ENCODE data around the gene SCN3B.

The SCN3B gene

GRCh38 chr11:123692961-123693360 lies 38.5 kb upstream of the SCN3B start:
- H4K8ac ChIP-seq (ENCODE audit: low read depth, low read length), result no peak overlapping the region
- no peak overlapping the region for H2AFZ ChIP-seq (ENCODE audit: low read length)
- H3K36me3 ChIP-seq (replicated peaks in 1 of 2; ENCODE audit: control insufficient read depth in 2 of 2, insufficient read depth in 2 of 2, low read length in 2 of 2), result no peaks in the 10 kb centered on the region
- no peak overlapping the region for H3K14ac ChIP-seq (ENCODE audit: low read length)
- no peak overlapping the region for H3K4ac ChIP-seq (ENCODE audit: low read length)
- no peak overlapping the region for H2BK12ac ChIP-seq (ENCODE audit: low read length)
- H4K91ac ChIP-seq (ENCODE audit: low read depth, low read length, poor library complexity), result no peak overlapping the region
- H3K18ac ChIP-seq (ENCODE audit: low read length), result no peak overlapping the region
- H3K9ac ChIP-seq (ENCODE audit: low read depth, low read length, poor library complexity), result no peak overlapping the region
- no peak overlapping the region for H3K4me3 ChIP-seq (ENCODE audit: low read length in 2 of 2)
- H3K23ac ChIP-seq (ENCODE audit: low read depth, low read length, poor library complexity), result no peak overlapping the region
- no peak overlapping the region for H3K27ac ChIP-seq (replicated peaks; ENCODE audit: low read length)
- H3K4me1 ChIP-seq (ENCODE audit: control insufficient read depth in 2 of 2, insufficient read depth in 1 of 2, low read depth in 1 of 2, low read length in 2 of 2), result no peaks in the 10 kb centered on the region
- no peak overlapping the region for H2BK5ac ChIP-seq (ENCODE audit: low read length)
- no peak overlapping the region for H3K4me2 ChIP-seq (ENCODE audit: insufficient read depth, low read length, poor library complexity, severe bottlenecking)
- no peak overlapping the region for H2BK15ac ChIP-seq (ENCODE audit: low read length)
- H3K27me3 ChIP-seq (ENCODE audit: control insufficient read depth in 3 of 3, insufficient read depth in 3 of 3, low read depth in 1 of 3, low read length in 3 of 3), result peaks cover 0 to 29% (median 0%) of the 10 kb centered on the region in 3 experiments
- H3K9me3 ChIP-seq (replicated peaks in 1 of 2; ENCODE audit: control insufficient read depth in 2 of 2, insufficient read depth in 1 of 2, low read depth in 1 of 2, low read length in 2 of 2), result no peaks in the 10 kb centered on the region
- H2AK5ac ChIP-seq (ENCODE audit: low read depth, low read length), result no peak overlapping the region
- no peaks in the 10 kb centered on the region for H3K79me1 ChIP-seq (ENCODE audit: low read depth, low read length)
- DNase-seq (ENCODE audit: low spot score), result no peak
- no peak overlapping the region for H2BK120ac ChIP-seq (ENCODE audit: low read depth, low read length)

DNA sequence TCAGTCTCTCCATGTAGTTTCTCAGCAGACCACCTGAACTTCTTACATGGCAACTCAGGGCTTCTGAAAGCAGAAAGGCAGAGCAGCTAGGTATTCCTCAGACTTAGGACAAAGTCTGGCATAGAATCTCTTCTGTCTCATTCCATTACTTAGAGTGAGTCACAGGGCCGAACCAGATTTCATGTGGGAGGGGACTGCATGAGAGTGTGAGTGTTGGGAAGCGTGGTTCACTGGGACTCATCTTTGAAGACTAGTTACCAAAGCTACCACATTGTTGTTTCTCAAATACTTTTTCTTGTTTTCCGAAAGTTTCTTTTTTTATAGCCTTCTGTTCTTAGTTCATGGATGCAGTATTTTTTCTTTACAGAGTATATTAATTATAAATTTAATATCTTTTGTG lies 36.1 kb upstream of the SCN3B start:
- no peak overlapping the region for H3K27ac ChIP-seq (replicated peaks; ENCODE audit: low read length)
- H2BK120ac ChIP-seq (ENCODE audit: low read depth, low read length), result no peak overlapping the region
- H2AK5ac ChIP-seq (ENCODE audit: low read depth, low read length), result no peak overlapping the region
- no peak overlapping the region for H3K4ac ChIP-seq (ENCODE audit: low read length)
- H2BK15ac ChIP-seq (ENCODE audit: low read length), result no peak overlapping the region
- H3K9me3 ChIP-seq (replicated peaks in 1 of 2; ENCODE audit: control insufficient read depth in 2 of 2, insufficient read depth in 1 of 2, low read depth in 1 of 2, low read length in 2 of 2), result no peaks in the 10 kb centered on the region
- no peak overlapping the region for H4K91ac ChIP-seq (ENCODE audit: low read depth, low read length, poor library complexity)
- no peak overlapping the region for H3K23ac ChIP-seq (ENCODE audit: low read depth, low read length, poor library complexity)
- WGBS, 2 donors (ENCODE audit: extremely low coverage in 2 of 2, insufficient read length in 2 of 2, insufficient replicate concordance in 1 of 2), result no CpG with 5 or more reads among the region's 3 CpGs
- H3K18ac ChIP-seq (ENCODE audit: low read length), result no peak overlapping the region
- no peak for DNase-seq (ENCODE audit: low spot score)
- H3K36me3 ChIP-seq (replicated peaks in 1 of 2; ENCODE audit: control insufficient read depth in 2 of 2, insufficient read depth in 2 of 2, low read length in 2 of 2), result no peaks in the 10 kb centered on the region
- H3K4me3 ChIP-seq (ENCODE audit: low read length in 2 of 2), result no peak overlapping the region
- no peak overlapping the region for H2BK12ac ChIP-seq (ENCODE audit: low read length)
- no peak overlapping the region for H2AFZ ChIP-seq (ENCODE audit: low read length)
- no peaks in the 10 kb centered on the region for H3K4me1 ChIP-seq (ENCODE audit: control insufficient read depth in 2 of 2, insufficient read depth in 1 of 2, low read depth in 1 of 2, low read length in 2 of 2)
- no peak overlapping the region for H3K9ac ChIP-seq (ENCODE audit: low read depth, low read length, poor library complexity)
- H4K8ac ChIP-seq (ENCODE audit: low read depth, low read length), result no peak overlapping the region
- H3K79me1 ChIP-seq (ENCODE audit: low read depth, low read length), result no peaks in the 10 kb centered on the region
- no peak overlapping the region for H3K14ac ChIP-seq (ENCODE audit: low read length)
- no peak overlapping the region for H2BK5ac ChIP-seq (ENCODE audit: low read length)
- H3K4me2 ChIP-seq (ENCODE audit: insufficient read depth, low read length, poor library complexity, severe bottlenecking), result no peak overlapping the region
- H3K27me3 ChIP-seq (ENCODE audit: control insufficient read depth in 3 of 3, insufficient read depth in 3 of 3, low read depth in 1 of 3, low read length in 3 of 3), result peaks cover 0 to 40% (median 0%) of the 10 kb centered on the region in 3 experiments

DNA sequence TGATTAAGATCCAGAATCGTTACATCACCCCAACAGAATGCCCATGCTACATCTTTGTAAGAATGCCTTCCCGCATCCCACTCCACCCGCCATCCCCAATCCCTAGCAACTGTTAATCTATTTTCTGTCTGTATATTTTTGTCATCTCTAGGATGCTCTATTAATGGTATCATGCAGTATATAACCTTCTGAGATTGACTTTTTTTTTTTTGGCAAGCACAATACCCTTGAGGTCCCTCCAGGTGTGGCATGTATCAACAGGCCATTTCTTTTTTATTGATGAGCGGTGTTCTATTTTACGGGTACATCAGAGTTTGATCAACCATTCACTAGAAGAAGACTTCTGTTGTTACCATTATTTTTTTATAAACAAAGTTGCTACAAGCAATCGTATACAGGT lies 30.2 kb upstream of the SCN3B start:
- no CpG with 5 or more reads among the region's 6 CpGs for WGBS, 2 donors (ENCODE audit: extremely low coverage in 2 of 2, insufficient read length in 2 of 2, insufficient replicate concordance in 1 of 2)
- Histone ChIP-seq H3K27ac (replicated peaks; ENCODE audit: low read length) (no peak overlapping the region), H3K4me3 (ENCODE audit: low read length in 2 of 2) (no peak overlapping the region)

DNA sequence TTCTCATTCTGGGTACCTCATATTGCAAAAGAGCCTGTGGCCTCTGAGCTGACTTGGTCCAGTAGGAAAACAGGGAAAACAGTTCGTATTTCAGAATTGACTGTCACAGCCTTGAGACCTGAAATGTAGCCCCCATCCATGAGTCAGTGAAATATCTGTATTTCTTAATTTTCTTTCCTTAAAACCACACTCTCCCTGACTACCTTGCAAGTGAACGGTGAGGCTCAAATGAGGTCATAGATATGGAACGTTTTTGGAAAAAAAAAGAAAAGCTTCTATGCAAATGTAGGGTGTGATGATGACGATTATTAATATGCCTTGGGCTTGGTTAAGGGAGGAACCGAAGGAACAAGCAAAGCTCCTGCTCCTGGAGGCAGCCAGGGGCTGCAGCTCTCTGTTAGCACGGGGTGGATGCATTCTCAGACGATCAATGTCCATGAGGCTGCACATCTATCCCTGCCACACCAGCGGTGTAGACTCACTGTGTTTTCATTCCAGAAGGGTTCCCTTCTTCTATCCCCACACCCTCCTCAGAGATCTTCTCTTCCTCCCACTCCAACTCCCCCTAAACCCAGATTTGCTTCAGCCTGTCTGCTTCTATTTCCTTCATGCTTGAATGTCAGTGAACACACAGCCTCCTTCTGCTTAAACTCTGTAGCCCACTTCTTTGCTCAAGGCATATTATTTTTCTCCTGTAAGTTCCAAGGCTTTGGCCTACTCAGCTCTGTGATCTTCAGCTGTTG lies 29.2 kb upstream of the SCN3B start:
- no peak overlapping the region for H2BK12ac ChIP-seq (ENCODE audit: low read length)
- peaks cover 2 to 4% of the 10 kb centered on the region in 2 donors for H3K4me1 ChIP-seq (ENCODE audit: control insufficient read depth in 2 of 2, insufficient read depth in 1 of 2, low read depth in 1 of 2, low read length in 2 of 2)
- H3K4ac ChIP-seq (ENCODE audit: low read length), result no peak overlapping the region
- WGBS, 2 donors (ENCODE audit: extremely low coverage in 2 of 2, insufficient read length in 2 of 2, insufficient replicate concordance in 1 of 2), result no CpG with 5 or more reads among the region's 8 CpGs
- no peak overlapping the region for H2BK15ac ChIP-seq (ENCODE audit: low read length)
- no peak overlapping the region for H3K9ac ChIP-seq (ENCODE audit: low read depth, low read length, poor library complexity)
- H3K4me3 ChIP-seq (ENCODE audit: low read length in 2 of 2), result no peak overlapping the region
- H2AFZ ChIP-seq (ENCODE audit: low read length), result no peak overlapping the region
- H2BK120ac ChIP-seq (ENCODE audit: low read depth, low read length), result no peak overlapping the region
- DNase-seq (ENCODE audit: low spot score), result no peak
- H3K79me1 ChIP-seq (ENCODE audit: low read depth, low read length), result no peaks in the 10 kb centered on the region
- no peak overlapping the region for H3K23ac ChIP-seq (ENCODE audit: low read depth, low read length, poor library complexity)
- H3K14ac ChIP-seq (ENCODE audit: low read length), result no peak overlapping the region
- no peaks in the 10 kb centered on the region for H3K9me3 ChIP-seq (replicated peaks in 1 of 2; ENCODE audit: control insufficient read depth in 2 of 2, insufficient read depth in 1 of 2, low read depth in 1 of 2, low read length in 2 of 2)
- H3K4me2 ChIP-seq (ENCODE audit: insufficient read depth, low read length, poor library complexity, severe bottlenecking), result no peak overlapping the region
- H3K27me3 ChIP-seq (ENCODE audit: control insufficient read depth in 3 of 3, insufficient read depth in 3 of 3, low read depth in 1 of 3, low read length in 3 of 3), result peaks cover 0 to 26% (median 0%) of the 10 kb centered on the region in 3 experiments
- H3K27ac ChIP-seq (replicated peaks; ENCODE audit: low read length), result no peak overlapping the region
- H4K91ac ChIP-seq (ENCODE audit: low read depth, low read length, poor library complexity), result no peak overlapping the region
- H3K36me3 ChIP-seq (replicated peaks in 1 of 2; ENCODE audit: control insufficient read depth in 2 of 2, insufficient read depth in 2 of 2, low read length in 2 of 2), result no peaks in the 10 kb centered on the region
- H3K18ac ChIP-seq (ENCODE audit: low read length), result peak overlapping the region; percentile 57
- H2BK5ac ChIP-seq (ENCODE audit: low read length), result no peak overlapping the region
- no peak overlapping the region for H4K8ac ChIP-seq (ENCODE audit: low read depth, low read length)
- no peak overlapping the region for H2AK5ac ChIP-seq (ENCODE audit: low read depth, low read length)

More for the DNA sequence above, 30.2 kb upstream of the SCN3B start:
- no peak overlapping the region for H2AK5ac ChIP-seq (ENCODE audit: low read depth, low read length)
- H3K23ac ChIP-seq (ENCODE audit: low read depth, low read length, poor library complexity), result no peak overlapping the region
- H3K36me3 ChIP-seq (replicated peaks in 1 of 2; ENCODE audit: control insufficient read depth in 2 of 2, insufficient read depth in 2 of 2, low read length in 2 of 2), result no peaks in the 10 kb centered on the region
- H4K8ac ChIP-seq (ENCODE audit: low read depth, low read length), result no peak overlapping the region
- no peak overlapping the region for H3K9ac ChIP-seq (ENCODE audit: low read depth, low read length, poor library complexity)
- H2BK12ac ChIP-seq (ENCODE audit: low read length), result no peak overlapping the region
- H2BK15ac ChIP-seq (ENCODE audit: low read length), result no peak overlapping the region
- no peak for DNase-seq (ENCODE audit: low spot score)
- H3K27me3 ChIP-seq (ENCODE audit: control insufficient read depth in 3 of 3, insufficient read depth in 3 of 3, low read depth in 1 of 3, low read length in 3 of 3), result peaks cover 0 to 31% (median 0%) of the 10 kb centered on the region in 3 experiments
- no peak overlapping the region for H3K18ac ChIP-seq (ENCODE audit: low read length)
- H3K9me3 ChIP-seq (replicated peaks in 1 of 2; ENCODE audit: control insufficient read depth in 2 of 2, insufficient read depth in 1 of 2, low read depth in 1 of 2, low read length in 2 of 2), result no peaks in the 10 kb centered on the region
- no peak overlapping the region for H2BK120ac ChIP-seq (ENCODE audit: low read depth, low read length)
- H2AFZ ChIP-seq (ENCODE audit: low read length), result no peak overlapping the region
- peaks cover 2 to 4% of the 10 kb centered on the region in 2 donors for H3K4me1 ChIP-seq (ENCODE audit: control insufficient read depth in 2 of 2, insufficient read depth in 1 of 2, low read depth in 1 of 2, low read length in 2 of 2)
- no peak overlapping the region for H3K4me2 ChIP-seq (ENCODE audit: insufficient read depth, low read length, poor library complexity, severe bottlenecking)
- no peak overlapping the region for H3K14ac ChIP-seq (ENCODE audit: low read length)
- H3K79me1 ChIP-seq (ENCODE audit: low read depth, low read length), result no peaks in the 10 kb centered on the region
- no peak overlapping the region for H4K91ac ChIP-seq (ENCODE audit: low read depth, low read length, poor library complexity)
- no peak overlapping the region for H2BK5ac ChIP-seq (ENCODE audit: low read length)
- no peak overlapping the region for H3K4ac ChIP-seq (ENCODE audit: low read length)
